B cell (primary cell): ENCODE measurements around the gene SLITRK6. TPM values are rescaled to one million over a fixed set of nuclear protein-coding genes. Genes with fewer than 3 reads are reported as not detected.

ENCODE experiments used
- ATAC-seq: fragments of 200-7000 bp; cut with Tn5 transposase; one replicate; pipeline ENCODE4 v1.10.0; 2021; ENCODE audit warnings: low read depth, mild to moderate bottlenecking, moderate number of reproducible peaks, moderate library complexity
- CTCF ChIA-PET: fragments of 350-600 bp; sonication (Branson Sonifier 250); formaldehyde crosslinking; loops from one replicate; lab custom pipeline; 2021; ENCODE audit warnings: antibody characterized with exemption, inconsistent platforms; lab: Charles Lee
- POLR2A ChIA-PET: fragments of 350-600 bp; sonication (Branson Sonifier 250); formaldehyde crosslinking; loops from one replicate; lab custom pipeline; 2021; ENCODE audit warnings: antibody characterized with exemption; lab: Charles Lee
- DNase-seq: peaks from one replicate; pipeline ENCODE4 v3.0.0; 2013
- H2AFZ ChIP-seq: 2 replicates; pipeline ENCODE4 v1.6.1; 2012; ENCODE audit warnings: mild to moderate bottlenecking, low read depth, low read length; ENCODE audit not compliant: insufficient read depth, poor library complexity, severe bottlenecking
- H3K27ac ChIP-seq, 2 donors: 1 replicate in 1 of 2; 2 replicates in 1 of 2; pipeline ENCODE4 v1.5.1; 2012 to 2013; ENCODE audit warnings: low read length in 2 of 2, mild to moderate bottlenecking in 2 of 2, moderate library complexity in 1 of 2
- H3K27me3 ChIP-seq, 4 experiments: fragments of 200-600 bp in 1 of 4; sonication (generic) in 1 of 4; replicated peaks in 1 of 4; 1 replicate in 2 of 4; 2 replicates in 2 of 4; pipeline versions ENCODE4 v1.6.1 to v1.7.0; 2013 to 2016; ENCODE audit warnings: low read length in 3 of 4, mild to moderate bottlenecking in 2 of 4, mixed read lengths in 1 of 4, moderate library complexity in 1 of 4; ENCODE audit not compliant: insufficient read depth in 4 of 4, control insufficient read depth in 3 of 4; ENCODE audit errors: control extremely low read depth in 1 of 4
- H3K36me3 ChIP-seq, 2 experiments: replicated peaks in 1 of 2; 1 replicate in 1 of 2; 2 replicates in 1 of 2; pipeline versions ENCODE4 v1.6.1 to v1.7.1; 2013; ENCODE audit warnings: low read length in 1 of 2; ENCODE audit not compliant: insufficient read depth in 2 of 2, control insufficient read depth in 1 of 2; ENCODE audit errors: control extremely low read depth in 1 of 2, extremely low read depth in 1 of 2
- H3K4me1 ChIP-seq, 2 donors: fragments of 200-600 bp in 1 of 2; sonication (generic) in 1 of 2; 1 replicate in 1 of 2; 2 replicates in 1 of 2; pipeline versions ENCODE4 v1.5.1 to v1.6.1; 2013 to 2017; ENCODE audit warnings: low read length in 2 of 2; ENCODE audit not compliant: control insufficient read depth in 2 of 2, insufficient read depth in 2 of 2
- H3K4me2 ChIP-seq: replicated peaks from 2 replicates; pipeline ENCODE3; 2012; ENCODE audit warnings: mild to moderate bottlenecking, low read depth, low read length; ENCODE audit not compliant: poor library complexity, severe bottlenecking
- H3K4me3 ChIP-seq, 5 experiments: fragments of 200-600 bp in 1 of 5; sonication (generic) in 1 of 5; 1 replicate in 3 of 5; 2 replicates in 2 of 5; pipeline versions ENCODE4 v1.5.1 to v1.7.0; 2011 to 2016; ENCODE audit warnings: low read length in 4 of 5, mild to moderate bottlenecking in 4 of 5, low read depth in 2 of 5, control low read depth in 1 of 5, moderate library complexity in 1 of 5; ENCODE audit not compliant: insufficient read depth in 1 of 5; ENCODE audit errors: control extremely low read depth in 1 of 5, extremely low read depth in 1 of 5
- H3K79me2 ChIP-seq: fragments of 200-600 bp; sonication (generic); one replicate; pipeline ENCODE4 v1.6.0; 2016; ENCODE audit warnings: low read length; ENCODE audit not compliant: control insufficient read depth, insufficient read depth
- H3K9ac ChIP-seq: fragments of 200-600 bp; sonication (generic); 2 replicates; pipeline ENCODE4 v1.6.1; 2017; ENCODE audit warnings: mild to moderate bottlenecking, low read length, moderate library complexity
- H3K9me3 ChIP-seq, 3 donors: one replicate each; pipeline versions ENCODE4 v1.6.1 to v1.7.1; 2013; ENCODE audit warnings: low read length in 2 of 3; ENCODE audit not compliant: control insufficient read depth in 2 of 3, insufficient read depth in 1 of 3; ENCODE audit errors: control extremely low read depth in 1 of 3
- H4K20me1 ChIP-seq: 2 replicates; pipeline ENCODE4 v1.6.0; 2012; ENCODE audit warnings: mild to moderate bottlenecking, low read length; ENCODE audit not compliant: insufficient read depth, control insufficient read depth, poor library complexity, severe bottlenecking
- H3K27ac Mint-ChIP-seq: one replicate; pipeline ENCODE4 v1.8.0; 2021; ENCODE audit warnings: mixed read lengths
- H3K27me3 Mint-ChIP-seq: one replicate; pipeline ENCODE4 v1.8.0; 2021; ENCODE audit warnings: mixed read lengths
- H3K4me1 Mint-ChIP-seq: one replicate; pipeline ENCODE4 v1.8.0; 2021; ENCODE audit warnings: mixed read lengths
- H3K4me3 Mint-ChIP-seq: one replicate; pipeline ENCODE4 v1.8.0; 2021; ENCODE audit warnings: mixed read lengths
- H3K9me3 Mint-ChIP-seq: one replicate; pipeline ENCODE4 v1.8.0; 2022; ENCODE audit warnings: mixed read lengths; ENCODE audit not compliant: insufficient read depth
- CTCF ChIP-seq: fragments of 200-600 bp; IDR thresholded peaks from one replicate; pipeline ENCODE4 v1.8.0; 2022; ENCODE audit warnings: antibody characterized with exemption, mild to moderate bottlenecking
- EZH2 ChIP-seq: IDR thresholded peaks from 2 replicates; pipeline ENCODE4 v1.6.1; 2012; ENCODE audit warnings: borderline replicate concordance, low read depth, mild to moderate bottlenecking, moderate library complexity, low read length; ENCODE audit not compliant: insufficient read depth, poor library complexity, severe bottlenecking
- WGBS: methylation state at CpG from one replicate; pipeline ENCODE4 v1.1.5; 2013; ENCODE audit warnings: missing lambda C conversion rate; ENCODE audit not compliant: insufficient coverage; 5-methylcytosine and 5-hydroxymethylcytosine counted together
- intact Hi-C: fragments of 100-400 bp; cut with micrococcal nuclease; formaldehyde crosslinking; loops from one replicate; pipeline ENCODE4 v1.10.0; 2022
- polyA plus RNA-seq: library from polyadenylated mRNA; depleted of rRNA; stranded (reverse); fragments of >200 nt; gene quantifications from 2 replicates; pipeline ENCODE4 v1.2.3, GENCODE V29; 2012
- total RNA-seq, 2 donors: library from RNA; stranded (reverse); fragments of 120-200 nt in 1 of 2; gene quantifications; 1 replicate in 1 of 2; 2 replicates in 1 of 2; pipeline versions ENCODE4 v1.2.3 to v1.2.4, GENCODE V29; 2013 to 2022

SLITRK6 gene
- total and polyA plus RNA-seq, 2 donors (not counting 1 experiment from before 2014, with no cell fraction given): not detected

- H3K9me3 Mint-ChIP-seq: peaks cover 10% of the 10 kb centered on the region
- WGBS: 100% methylated on average over 1 of the region's 6 CpGs
- CTCF ChIA-PET: no interaction called here
Observed at GRCh38 chr13:85847012-85847411, 47.8 kb upstream of the SLITRK6 start.

GRCh38 chr13:85841427-85841826 lies 42.2 kb upstream of the SLITRK6 start:
- intact Hi-C loops: no loop called here
- POLR2A ChIA-PET: no interaction called here
- ATAC-seq (no peak), DNase-seq (no peak)
- Mint-ChIP-seq H3K4me1 (no peaks in the 10 kb centered on the region), H3K27me3 (no peaks in the 10 kb centered on the region), H3K9me3 (no peaks in the 10 kb centered on the region), H3K27ac (no peak overlapping the region), H3K4me3 (no peak overlapping the region)
- Histone ChIP-seq H4K20me1 (no peaks in the 10 kb centered on the region), H3K9ac (no peak overlapping the region), H3K9me3 (no peaks in the 10 kb centered on the region), H3K27me3 (no peaks in the 10 kb centered on the region), H3K27ac (no peak overlapping the region), H3K36me3 (no peaks in the 10 kb centered on the region), H3K4me1 (no peaks in the 10 kb centered on the region), H3K4me2 (no peak overlapping the region), H2AFZ (no peak overlapping the region), H3K4me3 (no peak overlapping the region), H3K79me2 (no peaks in the 10 kb centered on the region)
- no CpG with 5 or more reads among the region's 2 CpGs for WGBS
- TF ChIP-seq CTCF: no peak
- TF ChIP-seq EZH2: no peak
- CTCF ChIA-PET: no interaction called here

More at GRCh38 chr13:85847012-85847411, 47.8 kb upstream of the SLITRK6 start:
- intact Hi-C loops: no loop called here
- Mint-ChIP-seq H3K4me1 (no peaks in the 10 kb centered on the region), H3K27ac (no peak overlapping the region), H3K4me3 (no peak overlapping the region), H3K27me3 (no peaks in the 10 kb centered on the region)
- H3K9ac ChIP-seq: no peak overlapping the region
- H3K4me1 ChIP-seq: no peaks in the 10 kb centered on the region
- TF ChIP-seq CTCF (no peak), EZH2 (no peak)
- H3K4me2 ChIP-seq: no peak overlapping the region
- no peaks in the 10 kb centered on the region for H3K27me3 ChIP-seq
- POLR2A ChIA-PET: no interaction called here
- H3K36me3 ChIP-seq: no peaks in the 10 kb centered on the region
- H3K79me2 ChIP-seq: no peaks in the 10 kb centered on the region
- H4K20me1 ChIP-seq: no peaks in the 10 kb centered on the region
- peaks cover 0 to 8% (median 4%) of the 10 kb centered on the region in 3 donors for H3K9me3 ChIP-seq
- no peak overlapping the region for H2AFZ ChIP-seq
- no peak for ATAC-seq
- no peak overlapping the region for H3K4me3 ChIP-seq
- H3K27ac ChIP-seq: no peak overlapping the region
- no peak for DNase-seq
